H1 (cell line): ENCODE measurements around the gene SRD5A3. TPM values are rescaled to one million over a fixed set of nuclear protein-coding genes. Genes with fewer than 3 reads are reported as not detected.

Experiments used
- KDM4A ChIP-seq: IDR thresholded peaks from one replicate; pipeline ENCODE4 v1.7.1; 2012; ENCODE audit warnings: low read depth, mild to moderate bottlenecking, moderate library complexity, low read length, inconsistent platforms; ENCODE audit not compliant: severe bottlenecking
- NANOG ChIP-seq: IDR thresholded peaks from 2 replicates; pipeline ENCODE4 v1.6.1; 2011; ENCODE audit warnings: low read length, low read depth, mild to moderate bottlenecking, inconsistent platforms; ENCODE audit not compliant: insufficient read depth, poor library complexity, severe bottlenecking
- POLR2A ChIP-seq, 2 experiments: IDR thresholded peaks; 1 replicate in 1 of 2; 2 replicates in 1 of 2; pipeline ENCODE4 v1.6.1; 2011; ENCODE audit warnings: low read depth in 2 of 2, low read length in 2 of 2, mild to moderate bottlenecking in 2 of 2; ENCODE audit errors: control extremely low read depth in 1 of 2
- SIN3A ChIP-seq, 2 experiments: IDR thresholded peaks in 1 of 2; conservative IDR thresholded peaks in 1 of 2; 2 replicates each; pipeline ENCODE4 v1.6.1; 2011 to 2012; ENCODE audit warnings: low read length in 2 of 2, improper control_type of control experiment in 1 of 2, low read depth in 1 of 2, mild to moderate bottlenecking in 1 of 2
- polyA plus RNA-seq, 7 experiments: library from polyadenylated mRNA; depleted of rRNA in 3 of 7; stranded (reverse) in 5 of 7; unstranded in 2 of 7; fragments of >200 nt in 5 of 7; fragments of 200-250 nt in 2 of 7; gene quantifications; 1 replicate in 5 of 7; 2 replicates in 1 of 7; 4 replicates in 1 of 7; pipeline versions ENCODE4 v1.2.1 to v1.2.3, GENCODE V29; 2011 to 2013; ENCODE audit warnings: missing spikeins in 2 of 7, mixed read lengths in 2 of 7
- total RNA-seq: library from RNA; stranded (reverse); fragmentation: NEBNext Ultra II Directional; extraction: Animal tissue kit (Norgen Biotek cat#: 25700); gene quantifications from 2 replicates; pipeline ENCODE4 v1.2.1, GENCODE V29; 2021
- TF ChIP-seq, protein P1 (sequence below): fragments of 300-600 bp; sonication (generic); IDR thresholded peaks from 2 replicates; pipeline ENCODE4 v1.7.1; 2012; ENCODE audit warnings: low read length, moderate library complexity, mild to moderate bottlenecking, inconsistent platforms; ENCODE audit not compliant: insufficient replicate concordance

Gene SRD5A3
- total and polyA plus RNA-seq, 2 of the 8 experiments (the other 6 are each of a cell fraction or from before 2014, with no cell fraction given) = 19.6 to 34.6 TPM

- TF ChIP-seq, protein P1, sequence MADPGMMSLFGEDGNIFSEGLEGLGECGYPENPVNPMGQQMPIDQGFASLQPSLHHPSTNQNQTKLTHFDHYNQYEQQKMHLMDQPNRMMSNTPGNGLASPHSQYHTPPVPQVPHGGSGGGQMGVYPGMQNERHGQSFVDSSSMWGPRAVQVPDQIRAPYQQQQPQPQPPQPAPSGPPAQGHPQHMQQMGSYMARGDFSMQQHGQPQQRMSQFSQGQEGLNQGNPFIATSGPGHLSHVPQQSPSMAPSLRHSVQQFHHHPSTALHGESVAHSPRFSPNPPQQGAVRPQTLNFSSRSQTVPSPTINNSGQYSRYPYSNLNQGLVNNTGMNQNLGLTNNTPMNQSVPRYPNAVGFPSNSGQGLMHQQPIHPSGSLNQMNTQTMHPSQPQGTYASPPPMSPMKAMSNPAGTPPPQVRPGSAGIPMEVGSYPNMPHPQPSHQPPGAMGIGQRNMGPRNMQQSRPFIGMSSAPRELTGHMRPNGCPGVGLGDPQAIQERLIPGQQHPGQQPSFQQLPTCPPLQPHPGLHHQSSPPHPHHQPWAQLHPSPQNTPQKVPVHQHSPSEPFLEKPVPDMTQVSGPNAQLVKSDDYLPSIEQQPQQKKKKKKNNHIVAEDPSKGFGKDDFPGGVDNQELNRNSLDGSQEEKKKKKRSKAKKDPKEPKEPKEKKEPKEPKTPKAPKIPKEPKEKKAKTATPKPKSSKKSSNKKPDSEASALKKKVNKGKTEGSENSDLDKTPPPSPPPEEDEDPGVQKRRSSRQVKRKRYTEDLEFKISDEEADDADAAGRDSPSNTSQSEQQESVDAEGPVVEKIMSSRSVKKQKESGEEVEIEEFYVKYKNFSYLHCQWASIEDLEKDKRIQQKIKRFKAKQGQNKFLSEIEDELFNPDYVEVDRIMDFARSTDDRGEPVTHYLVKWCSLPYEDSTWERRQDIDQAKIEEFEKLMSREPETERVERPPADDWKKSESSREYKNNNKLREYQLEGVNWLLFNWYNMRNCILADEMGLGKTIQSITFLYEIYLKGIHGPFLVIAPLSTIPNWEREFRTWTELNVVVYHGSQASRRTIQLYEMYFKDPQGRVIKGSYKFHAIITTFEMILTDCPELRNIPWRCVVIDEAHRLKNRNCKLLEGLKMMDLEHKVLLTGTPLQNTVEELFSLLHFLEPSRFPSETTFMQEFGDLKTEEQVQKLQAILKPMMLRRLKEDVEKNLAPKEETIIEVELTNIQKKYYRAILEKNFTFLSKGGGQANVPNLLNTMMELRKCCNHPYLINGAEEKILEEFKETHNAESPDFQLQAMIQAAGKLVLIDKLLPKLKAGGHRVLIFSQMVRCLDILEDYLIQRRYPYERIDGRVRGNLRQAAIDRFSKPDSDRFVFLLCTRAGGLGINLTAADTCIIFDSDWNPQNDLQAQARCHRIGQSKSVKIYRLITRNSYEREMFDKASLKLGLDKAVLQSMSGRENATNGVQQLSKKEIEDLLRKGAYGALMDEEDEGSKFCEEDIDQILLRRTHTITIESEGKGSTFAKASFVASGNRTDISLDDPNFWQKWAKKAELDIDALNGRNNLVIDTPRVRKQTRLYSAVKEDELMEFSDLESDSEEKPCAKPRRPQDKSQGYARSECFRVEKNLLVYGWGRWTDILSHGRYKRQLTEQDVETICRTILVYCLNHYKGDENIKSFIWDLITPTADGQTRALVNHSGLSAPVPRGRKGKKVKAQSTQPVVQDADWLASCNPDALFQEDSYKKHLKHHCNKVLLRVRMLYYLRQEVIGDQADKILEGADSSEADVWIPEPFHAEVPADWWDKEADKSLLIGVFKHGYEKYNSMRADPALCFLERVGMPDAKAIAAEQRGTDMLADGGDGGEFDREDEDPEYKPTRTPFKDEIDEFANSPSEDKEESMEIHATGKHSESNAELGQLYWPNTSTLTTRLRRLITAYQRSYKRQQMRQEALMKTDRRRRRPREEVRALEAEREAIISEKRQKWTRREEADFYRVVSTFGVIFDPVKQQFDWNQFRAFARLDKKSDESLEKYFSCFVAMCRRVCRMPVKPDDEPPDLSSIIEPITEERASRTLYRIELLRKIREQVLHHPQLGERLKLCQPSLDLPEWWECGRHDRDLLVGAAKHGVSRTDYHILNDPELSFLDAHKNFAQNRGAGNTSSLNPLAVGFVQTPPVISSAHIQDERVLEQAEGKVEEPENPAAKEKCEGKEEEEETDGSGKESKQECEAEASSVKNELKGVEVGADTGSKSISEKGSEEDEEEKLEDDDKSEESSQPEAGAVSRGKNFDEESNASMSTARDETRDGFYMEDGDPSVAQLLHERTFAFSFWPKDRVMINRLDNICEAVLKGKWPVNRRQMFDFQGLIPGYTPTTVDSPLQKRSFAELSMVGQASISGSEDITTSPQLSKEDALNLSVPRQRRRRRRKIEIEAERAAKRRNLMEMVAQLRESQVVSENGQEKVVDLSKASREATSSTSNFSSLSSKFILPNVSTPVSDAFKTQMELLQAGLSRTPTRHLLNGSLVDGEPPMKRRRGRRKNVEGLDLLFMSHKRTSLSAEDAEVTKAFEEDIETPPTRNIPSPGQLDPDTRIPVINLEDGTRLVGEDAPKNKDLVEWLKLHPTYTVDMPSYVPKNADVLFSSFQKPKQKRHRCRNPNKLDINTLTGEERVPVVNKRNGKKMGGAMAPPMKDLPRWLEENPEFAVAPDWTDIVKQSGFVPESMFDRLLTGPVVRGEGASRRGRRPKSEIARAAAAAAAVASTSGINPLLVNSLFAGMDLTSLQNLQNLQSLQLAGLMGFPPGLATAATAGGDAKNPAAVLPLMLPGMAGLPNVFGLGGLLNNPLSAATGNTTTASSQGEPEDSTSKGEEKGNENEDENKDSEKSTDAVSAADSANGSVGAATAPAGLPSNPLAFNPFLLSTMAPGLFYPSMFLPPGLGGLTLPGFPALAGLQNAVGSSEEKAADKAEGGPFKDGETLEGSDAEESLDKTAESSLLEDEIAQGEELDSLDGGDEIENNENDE = no peak
- no peak for TF ChIP-seq SIN3A (conservative IDR thresholded peaks at IDR 0.05 in 1 of 2, IDR thresholded peaks at IDR 0.05 in 1 of 2; ENCODE audit: low read depth in 1 of 2, low read length in 2 of 2)
- TF ChIP-seq POLR2A (IDR thresholded peaks at IDR 0.05; ENCODE audit: control extremely low read depth in 1 of 2, low read depth in 2 of 2, low read length in 2 of 2) = no peak
- no peak for TF ChIP-seq NANOG
- TF ChIP-seq KDM4A = no peak
- TF ChIP-seq, all 59 proteins: peak for 0
Observed at GRCh38 chr4:55416176-55416575, 70.1 kb downstream of the SRD5A3 start (continued).
